ENCODE measurements around the gene TTLL6. TPM values are rescaled to one million over a fixed set of nuclear protein-coding genes. Genes with fewer than 3 reads are reported as not detected.

TTLL6 gene
- polyA plus RNA-seq, 2 of the 4 experiments (the other 2 are of a cell fraction) = 1.6 to 7.8 TPM

DNA sequence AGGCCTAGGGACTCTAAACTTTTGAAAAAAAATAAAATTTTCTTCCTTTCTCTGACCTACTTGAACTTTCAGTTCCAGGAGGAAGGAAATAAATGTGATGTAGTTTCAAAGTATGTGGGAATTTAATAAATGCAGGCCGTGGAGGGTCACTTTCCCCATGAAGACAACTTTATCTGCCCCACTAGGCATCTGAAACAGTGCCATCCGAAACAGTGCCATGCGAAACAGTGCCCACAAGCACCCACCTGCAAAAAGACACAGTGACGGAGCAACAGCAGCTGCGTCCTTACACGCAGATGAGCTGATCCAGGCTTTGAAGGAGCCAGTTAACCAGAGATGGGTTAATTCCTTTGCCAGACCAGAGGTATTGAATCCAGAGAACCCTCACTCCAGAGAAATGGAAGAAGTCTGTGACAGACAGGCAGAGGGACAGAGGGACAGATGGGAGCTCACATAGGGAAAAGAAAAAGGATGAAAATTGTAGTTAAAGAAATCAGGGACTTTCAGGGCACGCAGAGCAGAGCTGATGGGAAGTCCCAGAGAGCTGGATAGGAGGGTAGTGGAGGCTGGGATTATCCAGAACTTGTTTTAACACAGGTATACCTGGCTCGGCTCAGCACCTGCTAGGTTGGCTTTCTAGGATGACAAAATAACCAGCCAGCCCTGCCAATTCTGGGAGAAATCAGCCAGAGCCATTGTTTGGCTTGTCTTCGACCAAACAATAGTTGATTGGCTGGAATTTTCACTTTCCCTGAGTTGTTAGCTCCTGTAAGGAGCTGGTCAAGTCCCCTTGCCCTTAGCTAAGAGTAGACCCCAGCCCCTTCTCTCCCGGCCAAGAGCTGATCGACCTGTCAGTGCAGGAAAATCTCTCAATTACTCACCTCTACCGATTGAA, 71.4 kb downstream of the TTLL6 start:
- FAIRE-seq = no peak
- Histone ChIP-seq H3K4me2 (no peak overlapping the region), H3K4me3 (no peak overlapping the region), H3K4me1 (no peaks in the 10 kb centered on the region), H3K27ac (no peak overlapping the region), H3K9me3 (no peaks in the 10 kb centered on the region)
- DNase-seq (ENCODE audit: low read depth in 1 of 2, low spot score in 1 of 2) = no peak
- CTCF ChIA-PET = interaction anchor here (0.7 to 4.4 kb wide), 11 partner anchors 16 to 133 kb away, joined by 3 to 51 read pairs (median 6); partner anchors contain the start of genes HOXB13, PRAC1 and PRAC2
- 69% methylated on average over 12 of the region's 12 CpGs for WGBS (ENCODE audit: missing lambda C conversion rate)
- no peak; a peak in 1 of 6 replicates for ATAC-seq
- POLR2A ChIA-PET = no interaction called here
- TF ChIP-seq CEBPB (IDR thresholded peaks at IDR 0.05) = no peak
- TF ChIP-seq, protein P1, sequence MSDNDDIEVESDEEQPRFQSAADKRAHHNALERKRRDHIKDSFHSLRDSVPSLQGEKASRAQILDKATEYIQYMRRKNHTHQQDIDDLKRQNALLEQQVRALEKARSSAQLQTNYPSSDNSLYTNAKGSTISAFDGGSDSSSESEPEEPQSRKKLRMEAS (IDR thresholded peaks at IDR 0.05) = no peak
- no peak for TF ChIP-seq ZNF302 (CRISPR knock-in tag; IDR thresholded peaks at IDR 0.05)
- no peak for TF ChIP-seq GATA3 (IDR thresholded peaks at IDR 0.05; ENCODE audit: borderline replicate concordance)
- no peak for TF ChIP-seq TFCP2L1 (CRISPR knock-in tag; IDR thresholded peaks at IDR 0.05)
- no peak for TF ChIP-seq HDAC2 (IDR thresholded peaks at IDR 0.05)
- no peak for TF ChIP-seq TP53 (CRISPR knock-in tag; IDR thresholded peaks at IDR 0.05)
- TF ChIP-seq EHMT2 (IDR thresholded peaks at IDR 0.05; ENCODE audit: low read depth) = no peak
- TF ChIP-seq CHD4 (IDR thresholded peaks at IDR 0.05; ENCODE audit: borderline replicate concordance) = no peak
- no peak for TF ChIP-seq ELK1 (IDR thresholded peaks at IDR 0.05; ENCODE audit: low read depth, low read length)
- no peak for TF ChIP-seq FOSL2 (IDR thresholded peaks at IDR 0.05)
- TF ChIP-seq FOSL2 (CRISPR knock-in tag; IDR thresholded peaks at IDR 0.05) = no peak
- TF ChIP-seq, protein P2, sequence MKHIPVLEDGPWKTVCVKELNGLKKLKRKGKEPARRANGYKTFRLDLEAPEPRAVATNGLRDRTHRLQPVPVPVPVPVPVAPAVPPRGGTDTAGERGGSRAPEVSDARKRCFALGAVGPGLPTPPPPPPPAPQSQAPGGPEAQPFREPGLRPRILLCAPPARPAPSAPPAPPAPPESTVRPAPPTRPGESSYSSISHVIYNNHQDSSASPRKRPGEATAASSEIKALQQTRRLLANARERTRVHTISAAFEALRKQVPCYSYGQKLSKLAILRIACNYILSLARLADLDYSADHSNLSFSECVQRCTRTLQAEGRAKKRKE (CRISPR knock-in tag; IDR thresholded peaks at IDR 0.05; ENCODE audit: low read depth) = no peak
- TF ChIP-seq CHD2 (IDR thresholded peaks at IDR 0.05; ENCODE audit: low read length, partially characterized antibody) = no peak
- no peak for TF ChIP-seq RNF2 (IDR thresholded peaks at IDR 0.05; ENCODE audit: borderline replicate concordance, low read depth)
- TF ChIP-seq FOXS1 (CRISPR knock-in tag; IDR thresholded peaks at IDR 0.05) = no peak
- no peak for TF ChIP-seq JUN (IDR thresholded peaks at IDR 0.05)
- TF ChIP-seq USF2 (IDR thresholded peaks at IDR 0.05) = no peak
- TF ChIP-seq FOSB (CRISPR knock-in tag; IDR thresholded peaks at IDR 0.05) = no peak
- TF ChIP-seq NPAS2 (CRISPR knock-in tag; IDR thresholded peaks at IDR 0.05; ENCODE audit: borderline replicate concordance) = no peak

- ATAC-seq (no peak), DNase-seq (ENCODE audit: low read depth in 1 of 2, low spot score in 1 of 2) (no peak), FAIRE-seq (no peak)
- no peak for TF ChIP-seq HEYL (CRISPR knock-in tag; IDR thresholded peaks at IDR 0.05)
- no peak for TF ChIP-seq NPAS2 (CRISPR knock-in tag; IDR thresholded peaks at IDR 0.05; ENCODE audit: borderline replicate concordance)
- TF ChIP-seq FOXS1 (CRISPR knock-in tag; IDR thresholded peaks at IDR 0.05) = no peak
- no peak for TF ChIP-seq CTCF (IDR thresholded peaks at IDR 0.05)
- TF ChIP-seq SREBF2 (IDR thresholded peaks at IDR 0.05) = no peak
- no peak for TF ChIP-seq PHF8 (IDR thresholded peaks at IDR 0.05; ENCODE audit: borderline replicate concordance, low read depth)
- no peak for TF ChIP-seq EHF (CRISPR knock-in tag; IDR thresholded peaks at IDR 0.05)
- ChIA-PET POLR2A (no interaction called here), CTCF (interaction anchor here (0.7 to 11.0 kb wide), 5 partner anchors 11 to 139 kb away, joined by 3 to 164 read pairs (median 4); partner anchors contain the start of genes HOXB13, PRAC1 and PRAC2)
- H3K4me3 ChIP-seq = no peak overlapping the region
- no peak overlapping the region for H3K27ac ChIP-seq
- no peaks in the 10 kb centered on the region for H3K9me3 ChIP-seq
- no peak overlapping the region for H3K4me2 ChIP-seq
- no peaks in the 10 kb centered on the region for H3K4me1 ChIP-seq
Observed at GRCh38 chr17:48740537-48740936, 76.5 kb downstream of the TTLL6 start.
